Measurements from ENCODE around the gene NALCN. TPM values are rescaled to one million over a fixed set of nuclear protein-coding genes. Genes with fewer than 3 reads are reported as not detected.

NALCN gene
- total and polyA plus RNA-seq, 2 donors (not counting 1 experiment from before 2014, with no cell fraction given) = 1.5 to 2.7 TPM

DNA sequence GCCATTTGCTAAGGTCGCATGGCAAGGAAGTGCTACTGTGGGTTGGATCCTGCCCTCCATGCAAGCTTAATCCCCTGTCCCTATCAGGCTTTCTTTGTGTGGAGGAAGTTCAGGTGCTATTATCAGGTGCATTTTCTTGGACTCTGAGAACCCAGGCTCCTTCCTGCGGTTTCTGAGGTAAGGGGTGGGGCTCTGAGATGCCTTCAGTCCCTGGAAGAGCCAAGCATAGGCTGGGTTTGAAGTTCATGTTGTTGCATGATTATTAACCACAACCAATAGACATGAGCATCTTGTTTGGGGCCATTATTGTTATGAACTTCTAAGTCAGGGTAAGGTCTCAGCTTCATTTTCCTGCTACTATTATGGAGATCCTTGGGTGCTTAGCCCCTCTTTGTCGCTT, 109.5 kb downstream of the NALCN start:
- Histone ChIP-seq H2AFZ (ENCODE audit: low read length) (no peak overlapping the region), H3K4me1 (ENCODE audit: control insufficient read depth, extremely low read depth, insufficient read depth, low read length) (peaks cover 21% of the 10 kb centered on the region), H3K27me3 (ENCODE audit: control insufficient read depth, insufficient read depth, low read length) (no peaks in the 10 kb centered on the region), H3K27ac (ENCODE audit: insufficient read depth, low read length) (no peak overlapping the region), H4K20me1 (ENCODE audit: control insufficient read depth, extremely low read depth, insufficient read depth, low read length) (no peaks in the 10 kb centered on the region), H3K9ac (ENCODE audit: insufficient read depth, low read length) (no peak overlapping the region), H3K4me2 (ENCODE audit: extremely low read depth, insufficient read depth, low read length) (no peak overlapping the region), H3K9me3 (ENCODE audit: control insufficient read depth, insufficient read depth, low read depth, low read length) (no peaks in the 10 kb centered on the region), H3K79me2 (ENCODE audit: control insufficient read depth, insufficient read depth, low read length) (no peaks in the 10 kb centered on the region), H3K36me3 (ENCODE audit: control insufficient read depth, insufficient read depth, low read length) (no peaks in the 10 kb centered on the region), H3K4me3 (replicated peaks in 1 of 4; ENCODE audit: control extremely low read depth in 1 of 4, insufficient read depth in 1 of 4, low read depth in 3 of 4, low read length in 4 of 4) (no peak overlapping the region)
- DNase-seq (ENCODE audit: low read depth in 2 of 2) = no peak
- TF ChIP-seq, protein P1, sequence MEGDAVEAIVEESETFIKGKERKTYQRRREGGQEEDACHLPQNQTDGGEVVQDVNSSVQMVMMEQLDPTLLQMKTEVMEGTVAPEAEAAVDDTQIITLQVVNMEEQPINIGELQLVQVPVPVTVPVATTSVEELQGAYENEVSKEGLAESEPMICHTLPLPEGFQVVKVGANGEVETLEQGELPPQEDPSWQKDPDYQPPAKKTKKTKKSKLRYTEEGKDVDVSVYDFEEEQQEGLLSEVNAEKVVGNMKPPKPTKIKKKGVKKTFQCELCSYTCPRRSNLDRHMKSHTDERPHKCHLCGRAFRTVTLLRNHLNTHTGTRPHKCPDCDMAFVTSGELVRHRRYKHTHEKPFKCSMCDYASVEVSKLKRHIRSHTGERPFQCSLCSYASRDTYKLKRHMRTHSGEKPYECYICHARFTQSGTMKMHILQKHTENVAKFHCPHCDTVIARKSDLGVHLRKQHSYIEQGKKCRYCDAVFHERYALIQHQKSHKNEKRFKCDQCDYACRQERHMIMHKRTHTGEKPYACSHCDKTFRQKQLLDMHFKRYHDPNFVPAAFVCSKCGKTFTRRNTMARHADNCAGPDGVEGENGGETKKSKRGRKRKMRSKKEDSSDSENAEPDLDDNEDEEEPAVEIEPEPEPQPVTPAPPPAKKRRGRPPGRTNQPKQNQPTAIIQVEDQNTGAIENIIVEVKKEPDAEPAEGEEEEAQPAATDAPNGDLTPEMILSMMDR (conservative IDR thresholded peaks at IDR 0.05 in 1 of 2, IDR thresholded peaks at IDR 0.05 in 1 of 2; ENCODE audit: low read depth in 1 of 2, low read length in 2 of 2) = no peak
- no peak for TF ChIP-seq EZH2 (IDR thresholded peaks at IDR 0.05; ENCODE audit: low read length, missing control alignments)

DNA sequence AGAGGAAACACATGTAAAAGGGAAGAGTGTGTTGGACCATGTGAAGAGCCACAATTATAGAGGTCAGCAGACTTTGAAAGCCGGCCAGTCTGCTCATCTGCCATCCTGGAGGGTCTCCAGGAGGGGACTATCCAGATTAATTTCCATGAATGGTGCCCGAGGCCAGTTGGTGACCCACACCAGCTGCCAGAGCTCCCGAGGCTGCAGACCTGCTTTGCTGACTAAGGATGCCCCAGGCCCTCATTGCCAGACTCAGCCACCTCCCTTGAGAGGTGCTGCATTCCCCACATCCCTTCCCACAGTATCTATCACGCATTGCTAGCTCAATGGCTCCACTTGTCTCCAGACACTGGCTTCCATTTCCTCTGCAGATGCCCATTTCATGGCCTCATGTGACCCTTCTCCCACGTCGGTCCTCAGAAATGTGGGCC, 110.3 kb downstream of the NALCN start:
- no peak overlapping the region for H3K4me3 ChIP-seq (replicated peaks in 1 of 4; ENCODE audit: control extremely low read depth in 1 of 4, insufficient read depth in 1 of 4, low read depth in 3 of 4, low read length in 4 of 4)
- peaks cover 21% of the 10 kb centered on the region for H3K4me1 ChIP-seq (ENCODE audit: control insufficient read depth, extremely low read depth, insufficient read depth, low read length)
- H3K4me2 ChIP-seq (ENCODE audit: extremely low read depth, insufficient read depth, low read length) = no peak overlapping the region
- no peaks in the 10 kb centered on the region for H3K79me2 ChIP-seq (ENCODE audit: control insufficient read depth, insufficient read depth, low read length)
- no peaks in the 10 kb centered on the region for H3K36me3 ChIP-seq (ENCODE audit: control insufficient read depth, insufficient read depth, low read length)
- no peak overlapping the region for H2AFZ ChIP-seq (ENCODE audit: low read length)
- no peaks in the 10 kb centered on the region for H3K27me3 ChIP-seq (ENCODE audit: control insufficient read depth, insufficient read depth, low read length)
- no peak for DNase-seq (ENCODE audit: low read depth in 2 of 2)
- TF ChIP-seq, protein P1 (conservative IDR thresholded peaks at IDR 0.05 in 1 of 2, IDR thresholded peaks at IDR 0.05 in 1 of 2; ENCODE audit: low read depth in 1 of 2, low read length in 2 of 2) = no peak
- no peak for TF ChIP-seq EZH2 (IDR thresholded peaks at IDR 0.05; ENCODE audit: low read length, missing control alignments)
- H3K27ac ChIP-seq (ENCODE audit: insufficient read depth, low read length) = no peak overlapping the region
- no peaks in the 10 kb centered on the region for H3K9me3 ChIP-seq (ENCODE audit: control insufficient read depth, insufficient read depth, low read depth, low read length)
- H4K20me1 ChIP-seq (ENCODE audit: control insufficient read depth, extremely low read depth, insufficient read depth, low read length) = no peaks in the 10 kb centered on the region
- H3K9ac ChIP-seq (ENCODE audit: insufficient read depth, low read length) = no peak overlapping the region

DNA sequence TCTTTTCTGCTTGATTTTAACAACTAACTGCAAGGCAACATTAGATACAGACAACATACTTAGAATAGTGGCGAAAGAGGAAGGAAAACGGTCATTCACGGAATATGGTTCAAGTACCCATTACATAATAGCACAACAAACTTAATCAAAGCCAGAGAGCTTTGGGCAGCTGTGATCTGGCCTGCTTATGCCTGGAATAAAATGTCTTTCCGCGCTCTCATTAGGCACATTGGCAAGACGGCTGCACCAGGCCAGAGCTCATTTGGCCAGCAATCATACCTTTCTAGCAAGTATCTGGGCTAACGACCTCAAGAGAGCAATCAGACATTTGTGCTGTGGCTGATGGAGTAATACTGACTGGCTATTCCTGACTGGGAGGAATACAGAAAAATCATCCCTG, 112.8 kb downstream of the NALCN start:
- no peak for TF ChIP-seq EZH2 (IDR thresholded peaks at IDR 0.05; ENCODE audit: low read length, missing control alignments)
- TF ChIP-seq, protein P1 (conservative IDR thresholded peaks at IDR 0.05 in 1 of 2, IDR thresholded peaks at IDR 0.05 in 1 of 2; ENCODE audit: low read depth in 1 of 2, low read length in 2 of 2) = no peak
- H3K79me2 ChIP-seq (ENCODE audit: control insufficient read depth, insufficient read depth, low read length) = no peaks in the 10 kb centered on the region
- no peak overlapping the region for H3K27ac ChIP-seq (ENCODE audit: insufficient read depth, low read length)
- no peak overlapping the region for H3K4me2 ChIP-seq (ENCODE audit: extremely low read depth, insufficient read depth, low read length)
- no peaks in the 10 kb centered on the region for H3K9me3 ChIP-seq (ENCODE audit: control insufficient read depth, insufficient read depth, low read depth, low read length)
- no peaks in the 10 kb centered on the region for H4K20me1 ChIP-seq (ENCODE audit: control insufficient read depth, extremely low read depth, insufficient read depth, low read length)
- no peak overlapping the region for H3K4me3 ChIP-seq (replicated peaks in 1 of 4; ENCODE audit: control extremely low read depth in 1 of 4, insufficient read depth in 1 of 4, low read depth in 3 of 4, low read length in 4 of 4)
- no peaks in the 10 kb centered on the region for H3K27me3 ChIP-seq (ENCODE audit: control insufficient read depth, insufficient read depth, low read length)
- no peak overlapping the region for H2AFZ ChIP-seq (ENCODE audit: low read length)
- H3K4me1 ChIP-seq (ENCODE audit: control insufficient read depth, extremely low read depth, insufficient read depth, low read length) = peaks cover 14% of the 10 kb centered on the region
- DNase-seq (ENCODE audit: low read depth in 2 of 2) = no peak
- no peaks in the 10 kb centered on the region for H3K36me3 ChIP-seq (ENCODE audit: control insufficient read depth, insufficient read depth, low read length)
- H3K9ac ChIP-seq (ENCODE audit: insufficient read depth, low read length) = no peak overlapping the region

Data from fibroblast of lung (primary cell).